NT2/D1 (cell line): Measurements from ENCODE around the gene MON2.

Experiments
- DNase-seq: peaks from one replicate; pipeline ENCODE4 v3.0.0-alpha.2; 2011; ENCODE audit warnings: low read depth, low spot score
- H3K27me3 ChIP-seq: 2 replicates; pipeline ENCODE4 v1.6.0; 2011; ENCODE audit warnings: mild to moderate bottlenecking; ENCODE audit not compliant: insufficient read length, insufficient read depth
- H3K36me3 ChIP-seq: 2 replicates; pipeline ENCODE4 v1.6.1; 2011; ENCODE audit warnings: mild to moderate bottlenecking, low read length, mixed read lengths; ENCODE audit not compliant: insufficient read depth, insufficient read length
- H3K4me1 ChIP-seq: 2 replicates; pipeline ENCODE4 v1.5.1; 2011; ENCODE audit not compliant: insufficient read depth, insufficient read length
- H3K4me3 ChIP-seq: 2 replicates; pipeline ENCODE4 v1.5.1; 2011; ENCODE audit warnings: low read depth; ENCODE audit not compliant: insufficient read length
- H3K9ac ChIP-seq: 2 replicates; pipeline ENCODE4 v1.6.0; 2011; ENCODE audit warnings: low read depth; ENCODE audit not compliant: insufficient read length
- H3K9me3 ChIP-seq: 2 replicates; pipeline ENCODE4 v1.5.1; 2011; ENCODE audit warnings: mild to moderate bottlenecking, low read length; ENCODE audit not compliant: insufficient read depth
- SUZ12 ChIP-seq: IDR thresholded peaks from 2 replicates; pipeline ENCODE4 v1.6.1; 2011; ENCODE audit not compliant: insufficient read length, insufficient read depth; ENCODE audit errors: extremely low read depth
- YY1 ChIP-seq: IDR thresholded peaks from 2 replicates; pipeline ENCODE4 v1.6.1; 2011; ENCODE audit not compliant: insufficient read length, insufficient read depth
- ZNF274 ChIP-seq: IDR thresholded peaks from 2 replicates; pipeline ENCODE4 v1.6.1; 2011; ENCODE audit warnings: mild to moderate bottlenecking, low read depth, low read length

The MON2 gene

DNA sequence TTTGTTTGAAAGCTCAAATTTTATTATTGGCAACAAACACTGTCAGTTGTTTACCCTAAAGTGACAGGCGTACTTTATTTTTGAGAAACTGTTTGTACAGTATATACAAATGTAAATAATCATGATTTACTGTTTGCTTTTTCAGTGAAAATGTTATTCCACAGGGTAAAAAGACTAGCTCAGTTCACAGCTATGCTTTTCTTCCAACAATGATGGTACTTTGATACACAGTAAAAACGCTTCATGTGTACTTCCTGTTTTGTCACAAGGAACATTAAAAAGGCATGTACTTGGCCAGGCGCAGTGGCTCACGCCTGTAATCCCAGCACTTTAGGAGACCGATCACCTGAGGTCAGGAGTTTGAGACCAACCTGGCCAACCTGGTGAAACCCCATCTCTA lies 53.7 kb downstream of the MON2 start:
- H3K27me3 ChIP-seq, result no peaks in the 10 kb centered on the region
- H3K4me3 ChIP-seq, result no peak overlapping the region
- TF ChIP-seq YY1, result no peak
- TF ChIP-seq ZNF274, result no peak
- no peak for TF ChIP-seq SUZ12
- H3K9ac ChIP-seq, result no peak overlapping the region
- DNase-seq, result no peak
- H3K4me1 ChIP-seq, result peaks cover 2% of the 10 kb centered on the region
- peaks cover 13% of the 10 kb centered on the region for H3K36me3 ChIP-seq
- H3K9me3 ChIP-seq, result no peaks in the 10 kb centered on the region

GRCh38 chr12:62522984-62523383 lies 56.4 kb downstream of the MON2 start:
- Histone ChIP-seq H3K9ac (no peak overlapping the region), H3K4me3 (no peak overlapping the region), H3K9me3 (no peaks in the 10 kb centered on the region), H3K27me3 (no peaks in the 10 kb centered on the region), H3K36me3 (peaks cover 14% of the 10 kb centered on the region), H3K4me1 (peaks cover 2% of the 10 kb centered on the region)
- no peak for DNase-seq
- TF ChIP-seq ZNF274, result no peak
- no peak for TF ChIP-seq YY1
- no peak for TF ChIP-seq SUZ12

DNA sequence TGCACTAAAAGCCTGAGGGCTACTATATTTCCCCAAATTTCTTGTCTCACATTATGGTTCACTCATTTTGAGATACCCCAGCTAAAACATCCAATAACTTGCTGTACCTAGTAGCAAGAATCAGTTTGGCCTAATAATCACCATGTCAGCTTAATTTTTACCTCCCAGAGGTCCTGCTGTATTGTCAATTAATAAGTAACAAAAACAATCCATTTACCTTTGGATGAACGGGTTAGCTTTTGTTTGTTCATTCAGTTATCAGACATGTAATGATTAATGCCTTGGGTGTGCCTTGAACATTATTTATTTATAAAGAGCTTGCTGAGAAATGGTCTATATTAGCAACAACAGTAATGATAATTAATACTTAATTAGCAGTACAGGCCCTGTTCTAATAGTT lies 57.0 kb downstream of the MON2 start:
- H3K9me3 ChIP-seq, result no peaks in the 10 kb centered on the region
- H3K4me3 ChIP-seq, result no peak overlapping the region
- DNase-seq, result no peak
- no peak overlapping the region for H3K9ac ChIP-seq
- peaks cover 2% of the 10 kb centered on the region for H3K4me1 ChIP-seq
- no peak for TF ChIP-seq SUZ12
- TF ChIP-seq YY1, result no peak
- TF ChIP-seq ZNF274, result no peak
- peaks cover 14% of the 10 kb centered on the region for H3K36me3 ChIP-seq
- no peaks in the 10 kb centered on the region for H3K27me3 ChIP-seq

GRCh38 chr12:62525271-62525670 lies 58.6 kb downstream of the MON2 start:
- Histone ChIP-seq H3K27me3 (no peaks in the 10 kb centered on the region), H3K4me1 (no peaks in the 10 kb centered on the region)
- no peak for DNase-seq

DNA sequence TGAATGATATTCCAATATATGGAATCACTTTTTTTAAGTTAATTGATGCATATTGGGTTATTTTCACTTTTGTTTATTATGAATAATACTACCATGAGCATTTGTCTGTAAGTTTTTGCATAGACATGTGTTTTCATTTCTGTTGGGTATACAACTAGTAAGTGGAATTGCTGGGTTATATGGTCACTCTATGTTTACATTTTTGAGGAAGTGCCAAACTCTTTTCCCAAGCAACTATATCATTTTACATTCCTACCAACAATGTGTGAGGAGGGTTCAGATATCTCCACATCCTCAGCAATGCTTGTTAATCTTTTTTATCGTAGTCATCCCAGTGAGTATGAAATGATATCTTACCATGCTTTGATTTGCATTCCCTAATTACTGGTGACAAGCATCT lies 64.0 kb downstream of the MON2 start:
- TF ChIP-seq SUZ12, result no peak
- no peak for TF ChIP-seq ZNF274
- no peak for TF ChIP-seq YY1
- Histone ChIP-seq H3K4me1 (no peaks in the 10 kb centered on the region), H3K36me3 (peaks cover 27% of the 10 kb centered on the region), H3K4me3 (no peak overlapping the region), H3K27me3 (no peaks in the 10 kb centered on the region), H3K9ac (no peak overlapping the region), H3K9me3 (no peaks in the 10 kb centered on the region)
- no peak for DNase-seq

More at GRCh38 chr12:62525271-62525670, 58.6 kb downstream of the MON2 start:
- Histone ChIP-seq H3K9ac (no peak overlapping the region), H3K36me3 (peaks cover 10% of the 10 kb centered on the region), H3K4me3 (no peak overlapping the region), H3K9me3 (no peaks in the 10 kb centered on the region)
- TF ChIP-seq YY1 (no peak), ZNF274 (no peak), SUZ12 (no peak)

DNA sequence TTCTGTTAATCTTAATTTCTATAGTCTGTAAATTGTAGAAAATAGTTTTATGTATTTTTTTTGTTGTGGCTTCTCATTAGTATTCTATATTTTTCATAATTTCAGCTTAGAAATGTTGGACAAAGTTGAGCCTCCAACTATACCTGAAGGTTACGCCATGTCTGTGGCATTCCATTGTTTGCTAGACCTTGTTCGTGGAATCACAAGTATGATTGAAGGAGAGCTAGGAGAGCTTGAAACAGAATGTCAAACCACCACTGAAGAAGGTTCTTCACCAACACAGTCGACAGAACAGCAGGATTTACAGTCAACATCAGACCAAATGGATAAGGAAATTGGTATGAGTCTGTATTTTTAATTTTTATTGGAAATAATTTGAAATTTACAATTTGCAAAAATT lies 65.7 kb downstream of the MON2 start:
- TF ChIP-seq ZNF274 (no peak), YY1 (no peak), SUZ12 (no peak)

GRCh38 chr12:62533087-62533754 lies 66.6 kb downstream of the MON2 start:
- no peak overlapping the region for H3K9ac ChIP-seq
- H3K9me3 ChIP-seq, result no peaks in the 10 kb centered on the region
- no peaks in the 10 kb centered on the region for H3K4me1 ChIP-seq
- no peaks in the 10 kb centered on the region for H3K27me3 ChIP-seq
- H3K4me3 ChIP-seq, result no peak overlapping the region
- no peak for TF ChIP-seq YY1
- TF ChIP-seq ZNF274, result no peak
- no peak for TF ChIP-seq SUZ12
- no peak for DNase-seq
- peaks cover 44% of the 10 kb centered on the region for H3K36me3 ChIP-seq

More for the DNA sequence above, 65.7 kb downstream of the MON2 start:
- Histone ChIP-seq H3K9ac (no peak overlapping the region), H3K36me3 (peaks cover 36% of the 10 kb centered on the region), H3K4me1 (no peaks in the 10 kb centered on the region), H3K9me3 (no peaks in the 10 kb centered on the region), H3K27me3 (no peaks in the 10 kb centered on the region), H3K4me3 (no peak overlapping the region)
- no peak for DNase-seq

DNA sequence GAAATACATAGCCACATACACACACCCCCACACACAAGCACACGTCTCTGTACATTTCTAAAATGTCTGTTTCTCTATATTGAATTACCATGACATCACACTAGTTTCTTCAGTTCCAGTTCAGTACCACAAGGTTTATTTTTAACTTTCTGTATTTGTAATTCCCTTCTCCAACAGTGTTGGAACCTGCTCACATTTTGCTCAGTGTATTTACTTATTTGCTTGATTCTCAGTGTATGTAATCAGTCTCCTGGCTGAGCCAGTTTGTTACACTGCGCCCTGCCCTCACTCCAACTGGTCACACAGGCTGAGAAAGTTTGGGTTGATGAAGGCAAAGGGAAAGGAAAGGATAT lies 67.1 kb downstream of the MON2 start:
- no peaks in the 10 kb centered on the region for H3K4me1 ChIP-seq
- H3K4me3 ChIP-seq, result no peak overlapping the region
- TF ChIP-seq SUZ12 (no peak), YY1 (no peak), ZNF274 (no peak)
- H3K9me3 ChIP-seq, result no peaks in the 10 kb centered on the region
- no peak overlapping the region for H3K9ac ChIP-seq
- peaks cover 48% of the 10 kb centered on the region for H3K36me3 ChIP-seq
- no peak for DNase-seq
- no peaks in the 10 kb centered on the region for H3K27me3 ChIP-seq
